Breast epithelium (tissue), 3 donors: ENCODE results near the gene ARHGEF28.

Source experiments
- POLR2A ChIP-seq: fragments of 450-650 bp; IDR thresholded peaks from one replicate; pipeline ENCODE4 v1.6.1; 2016; ENCODE audit warnings: antibody characterized with exemption, mild to moderate bottlenecking, moderate library complexity
- TF ChIP-seq, protein P1 (sequence below), 3 donors: fragments of 450-650 bp; IDR thresholded peaks; one replicate each; pipeline ENCODE4 v1.5.1; 2016 to 2017; ENCODE audit warnings: antibody characterized with exemption in 3 of 3, mild to moderate bottlenecking in 3 of 3, moderate library complexity in 3 of 3

DNA sequence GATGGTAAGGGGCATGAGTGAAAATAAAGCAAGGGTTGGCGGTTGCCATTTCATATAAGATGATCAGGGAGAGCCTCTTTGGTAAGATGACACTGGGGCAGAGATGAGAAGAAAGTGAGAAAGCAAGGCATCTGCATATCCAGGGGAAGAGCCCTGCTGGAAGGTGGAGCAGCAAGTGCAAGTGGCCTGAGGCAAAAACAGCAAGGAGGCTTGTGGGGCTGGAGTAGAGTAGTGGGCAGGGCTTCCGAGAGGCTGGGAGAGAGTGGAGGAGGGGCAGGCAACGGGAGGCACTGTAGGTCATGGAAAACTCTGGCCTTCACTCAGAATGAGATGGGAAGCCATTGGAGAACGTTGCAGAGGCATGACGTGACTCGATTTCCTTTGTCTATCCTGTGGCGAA lies 199.2 kb downstream of the ARHGEF28 start:
- no peak for TF ChIP-seq POLR2A
- TF ChIP-seq, protein P1, sequence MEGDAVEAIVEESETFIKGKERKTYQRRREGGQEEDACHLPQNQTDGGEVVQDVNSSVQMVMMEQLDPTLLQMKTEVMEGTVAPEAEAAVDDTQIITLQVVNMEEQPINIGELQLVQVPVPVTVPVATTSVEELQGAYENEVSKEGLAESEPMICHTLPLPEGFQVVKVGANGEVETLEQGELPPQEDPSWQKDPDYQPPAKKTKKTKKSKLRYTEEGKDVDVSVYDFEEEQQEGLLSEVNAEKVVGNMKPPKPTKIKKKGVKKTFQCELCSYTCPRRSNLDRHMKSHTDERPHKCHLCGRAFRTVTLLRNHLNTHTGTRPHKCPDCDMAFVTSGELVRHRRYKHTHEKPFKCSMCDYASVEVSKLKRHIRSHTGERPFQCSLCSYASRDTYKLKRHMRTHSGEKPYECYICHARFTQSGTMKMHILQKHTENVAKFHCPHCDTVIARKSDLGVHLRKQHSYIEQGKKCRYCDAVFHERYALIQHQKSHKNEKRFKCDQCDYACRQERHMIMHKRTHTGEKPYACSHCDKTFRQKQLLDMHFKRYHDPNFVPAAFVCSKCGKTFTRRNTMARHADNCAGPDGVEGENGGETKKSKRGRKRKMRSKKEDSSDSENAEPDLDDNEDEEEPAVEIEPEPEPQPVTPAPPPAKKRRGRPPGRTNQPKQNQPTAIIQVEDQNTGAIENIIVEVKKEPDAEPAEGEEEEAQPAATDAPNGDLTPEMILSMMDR (IDR thresholded peaks at IDR 0.05) = no peak
